Suppressor macrophage treated with lipopolysaccharide for 1 hour (primary cell): Measurements from ENCODE around the gene RIMOC1.

Experiments used
- DNase-seq, 3 donors: peaks; one replicate each; pipeline ENCODE4 v3.0.0-alpha.2; 2020 to 2022

RIMOC1 gene

GRCh38 chr5:41903892-41904799 is at the start of gene RIMOC1:
TSS of gene RIMOC1 (plus strand) at chr5:41904344. CDS start at chr5:41904368, 24 bp downstream.
- peak; percentile 99 for DNase-seq

GRCh38 chr5:41856644-41857491 is 47.3 kb upstream of the RIMOC1 start:
- peak; percentile 77 to 90 (median 85) for DNase-seq

- DNase-seq = no peak
Measured at GRCh38 chr5:41857989-41858388, 46.2 kb upstream of the RIMOC1 start.

- DNase-seq = no peak
Measured at GRCh38 chr5:41858890-41859289, 45.3 kb upstream of the RIMOC1 start.

- no peak for DNase-seq
Measured at GRCh38 chr5:41863871-41864486, 40.2 kb upstream of the RIMOC1 start.

GRCh38 chr5:41869151-41869723 is 34.9 kb upstream of the RIMOC1 start:
- DNase-seq = peak in 1 of 3 donors; percentile 3

- DNase-seq = peak; percentile 80 to 89 (median 81)
Measured at GRCh38 chr5:41869724-41870626, 34.2 kb upstream of the RIMOC1 start, which contains the start of gene OXCT1. TSS of gene OXCT1 (minus strand) at chr5:41870425. CDS start at chr5:41870358, 67 bp downstream.

GRCh38 chr5:41870627-41871048 is 33.5 kb upstream of the RIMOC1 start:
- no peak for DNase-seq

- DNase-seq = no peak
Measured at GRCh38 chr5:41871852-41872251, 32.3 kb upstream of the RIMOC1 start.

GRCh38 chr5:41874512-41875060 is 29.6 kb upstream of the RIMOC1 start:
- no peak for DNase-seq

- DNase-seq = no peak
Measured at GRCh38 chr5:41875121-41875520, 29.0 kb upstream of the RIMOC1 start.

- DNase-seq = no peak
Measured at GRCh38 chr5:41876678-41877077, 27.5 kb upstream of the RIMOC1 start.

GRCh38 chr5:41877408-41877807 is 26.7 kb upstream of the RIMOC1 start:
- no peak for DNase-seq

- no peak for DNase-seq
Measured at GRCh38 chr5:41878173-41878572, 26.0 kb upstream of the RIMOC1 start.

GRCh38 chr5:41878643-41879478 is 25.3 kb upstream of the RIMOC1 start:
- DNase-seq = no peak

GRCh38 chr5:41882765-41883164 is 21.4 kb upstream of the RIMOC1 start:
- no peak for DNase-seq

GRCh38 chr5:41883243-41883642 is 20.9 kb upstream of the RIMOC1 start:
- DNase-seq = no peak

GRCh38 chr5:41883936-41884335 is 20.2 kb upstream of the RIMOC1 start:
- DNase-seq = no peak

- DNase-seq = no peak
Measured at GRCh38 chr5:41885286-41885685, 18.9 kb upstream of the RIMOC1 start.

- DNase-seq = no peak
Measured at GRCh38 chr5:41891066-41891707, 13.0 kb upstream of the RIMOC1 start.
